ENCODE results near the gene C19orf73.
"Not testable (repeated sequence)": the region's sequence is repeated elsewhere in the genome, so short reads cannot be mapped to it uniquely, and the experiment has no call there.

DNA sequence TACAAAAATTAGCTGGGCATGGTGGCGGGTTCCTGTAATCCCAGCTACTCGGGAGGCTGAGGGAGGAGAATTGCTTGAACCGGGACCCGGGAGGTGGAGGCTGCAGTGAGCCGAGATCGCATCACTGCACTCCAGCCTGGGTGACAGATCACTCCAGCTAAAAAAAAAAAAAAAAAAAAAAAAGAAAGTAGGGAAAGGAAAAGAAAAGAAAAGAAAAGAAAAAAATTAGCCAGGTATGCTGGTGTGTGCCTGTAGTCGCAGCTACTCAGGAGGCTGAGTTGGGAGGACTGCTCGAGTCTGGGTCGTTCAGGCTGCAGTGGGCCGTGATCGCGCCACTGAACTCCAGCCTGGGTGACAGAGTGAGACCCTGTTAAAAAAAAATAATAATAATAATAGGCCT lies 8.3 kb upstream of the C19orf73 start:
- not testable (repeated sequence) for TF ChIP-seq POLR2A, POLR2AphosphoS5, EP300 (IDR thresholded peaks at IDR 0.05)
